22Rv1 (cell line): ENCODE measurements around the gene IL32.

Experiments
- ZFX ChIP-seq: fragments of 450-650 bp; IDR thresholded peaks from 2 replicates; pipeline ENCODE4 v1.6.1; 2017; ENCODE audit warnings: antibody characterized with exemption, borderline replicate concordance
- TF ChIP-seq, protein P1 (sequence below): fragments of 450-650 bp; IDR thresholded peaks from 2 replicates; pipeline ENCODE4 v1.5.1; 2017; ENCODE audit warnings: mild to moderate bottlenecking

DNA sequence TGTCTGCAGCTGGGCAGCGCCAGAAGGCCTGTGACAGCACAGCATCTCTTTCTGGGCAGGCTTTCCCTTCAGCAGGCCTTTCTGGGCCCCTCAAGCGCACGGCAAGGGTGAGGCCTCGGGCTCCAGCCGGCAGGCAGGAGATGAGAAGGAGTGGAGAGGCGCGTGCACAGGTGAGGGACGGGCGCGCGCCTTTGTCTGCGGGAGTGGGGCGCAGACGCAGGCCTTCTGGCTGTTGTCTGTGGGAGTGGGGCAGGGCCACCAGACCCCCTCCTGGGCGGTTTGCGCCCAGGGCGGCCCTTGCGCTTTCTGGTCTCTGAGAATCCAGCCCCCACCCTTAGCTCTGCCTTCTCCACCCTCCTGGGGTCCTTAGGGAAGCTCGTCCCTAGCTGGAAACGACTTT lies 53.4 kb downstream of the IL32 start:
- TF ChIP-seq, protein P1, sequence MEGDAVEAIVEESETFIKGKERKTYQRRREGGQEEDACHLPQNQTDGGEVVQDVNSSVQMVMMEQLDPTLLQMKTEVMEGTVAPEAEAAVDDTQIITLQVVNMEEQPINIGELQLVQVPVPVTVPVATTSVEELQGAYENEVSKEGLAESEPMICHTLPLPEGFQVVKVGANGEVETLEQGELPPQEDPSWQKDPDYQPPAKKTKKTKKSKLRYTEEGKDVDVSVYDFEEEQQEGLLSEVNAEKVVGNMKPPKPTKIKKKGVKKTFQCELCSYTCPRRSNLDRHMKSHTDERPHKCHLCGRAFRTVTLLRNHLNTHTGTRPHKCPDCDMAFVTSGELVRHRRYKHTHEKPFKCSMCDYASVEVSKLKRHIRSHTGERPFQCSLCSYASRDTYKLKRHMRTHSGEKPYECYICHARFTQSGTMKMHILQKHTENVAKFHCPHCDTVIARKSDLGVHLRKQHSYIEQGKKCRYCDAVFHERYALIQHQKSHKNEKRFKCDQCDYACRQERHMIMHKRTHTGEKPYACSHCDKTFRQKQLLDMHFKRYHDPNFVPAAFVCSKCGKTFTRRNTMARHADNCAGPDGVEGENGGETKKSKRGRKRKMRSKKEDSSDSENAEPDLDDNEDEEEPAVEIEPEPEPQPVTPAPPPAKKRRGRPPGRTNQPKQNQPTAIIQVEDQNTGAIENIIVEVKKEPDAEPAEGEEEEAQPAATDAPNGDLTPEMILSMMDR, result no peak
- no peak for TF ChIP-seq ZFX
